ENCODE data around the gene NELFA. TPM values are rescaled to one million over a fixed set of nuclear protein-coding genes. Genes with fewer than 3 reads are reported as not detected.

The NELFA gene
- total and polyA plus RNA-seq, 2 of the 13 experiments (the other 11 are each of a cell fraction or from before 2014, with no cell fraction given): 13.3 to 18.5 TPM

- no peak for TF ChIP-seq ZNF646 (CRISPR knock-in tag; IDR thresholded peaks at IDR 0.05)
These were observed 52.1 kb downstream of the NELFA start (continued) for GRCh38 chr4:1956631-1957030.

GRCh38 chr4:1953335-1953734, 55.4 kb downstream of the NELFA start:
- Histone ChIP-seq H3K9me3 (ENCODE audit: low read length) (no peaks in the 10 kb centered on the region), H3K4me1 (ENCODE audit: insufficient read depth, low read length) (no peaks in the 10 kb centered on the region), H3K36me3 (replicated peaks in 1 of 2; ENCODE audit: control insufficient read depth in 1 of 2, insufficient read depth in 2 of 2, low read length in 2 of 2) (peaks cover 34 to 84% of the 10 kb centered on the region in 2 experiments), H3K27me3 (ENCODE audit: control insufficient read depth in 1 of 2, insufficient read depth in 2 of 2, low read length in 2 of 2) (no peaks in the 10 kb centered on the region; a peak in 1 of 5 replicates), H2AFZ (ENCODE audit: low read length) (no peak overlapping the region), H3K9ac (ENCODE audit: insufficient read depth, low read depth, low read length) (no peak overlapping the region), H3K27ac (ENCODE audit: extremely low read length, insufficient read depth, low read length) (no peak overlapping the region), H3K4me2 (ENCODE audit: low read depth, low read length) (no peak overlapping the region), H4K20me1 (ENCODE audit: insufficient read depth, low read length) (no peaks in the 10 kb centered on the region), H3K4me3 (replicated peaks in 1 of 3; ENCODE audit: insufficient read depth in 1 of 3, low read depth in 2 of 3, low read length in 3 of 3) (no peak overlapping the region), H3K79me2 (ENCODE audit: insufficient read depth, low read length) (no peaks in the 10 kb centered on the region)
- FAIRE-seq: no peak
- no peak for ATAC-seq
- POLR2A ChIA-PET: no interaction called here
- CTCF ChIA-PET (ENCODE audit: low intra/inter-chr PET ratio, low total read pairs): no interaction called here
- no TSS peak for BruUV-seq (replicated peaks)
- TF ChIP-seq GATAD2A (CRISPR knock-in tag; IDR thresholded peaks at IDR 0.05) (no peak), RARG (CRISPR knock-in tag; IDR thresholded peaks at IDR 0.05; ENCODE audit: low read depth) (no peak), SAFB2 (CRISPR knock-in tag; IDR thresholded peaks at IDR 0.05; ENCODE audit: borderline replicate concordance, low read depth) (no peak), WIZ (CRISPR knock-in tag; IDR thresholded peaks at IDR 0.05) (no peak), SRF (IDR thresholded peaks at IDR 0.05; ENCODE audit: low read depth, low read length) (no peak), USF2 (IDR thresholded peaks at IDR 0.05; ENCODE audit: low read depth, low read length) (no peak), USF2 (CRISPR knock-in tag; IDR thresholded peaks at IDR 0.05; ENCODE audit: borderline replicate concordance) (no peak), ZNF616 (CRISPR knock-in tag; IDR thresholded peaks at IDR 0.05; ENCODE audit: low read depth) (no peak), ZGPAT (CRISPR knock-in tag; IDR thresholded peaks at IDR 0.05) (no peak), MIER2 (CRISPR knock-in tag; IDR thresholded peaks at IDR 0.05) (no peak), RFXANK (CRISPR knock-in tag; IDR thresholded peaks at IDR 0.05) (no peak)
- intact Hi-C loops (cut with micrococcal nuclease; ENCODE audit: unreplicated experiment) (loop anchor here (5.0 kb wide), 1 partner anchor 374 kb away; no protein-coding TSS in a partner anchor), in situ Hi-C loops (cut with HindIII; ENCODE audit: extremely low pct_ligation_motif_present, low pct_unique_long_range_greater_than_20kb) (no loop called here)
- WGBS (ENCODE audit: low lambda C conversion rate): 95% methylated on average over 8 of the region's 9 CpGs
- DNase-seq (ENCODE audit: low spot score): no peak
